WTC11 (cell line): Measurements from ENCODE around the gene TUBD1. TPM values are rescaled to one million over a fixed set of nuclear protein-coding genes. Genes with fewer than 3 reads are reported as not detected.
"Not testable (repeated sequence)": the region's sequence is repeated elsewhere in the genome, so short reads cannot be mapped to it uniquely, and the experiment has no call there.

ENCODE experiments used
- ATAC-seq: fragments of 200-7000 bp; cut with Tn5 transposase; 2 replicates; pipeline ENCODE4 v1.10.0; 2021; ENCODE audit warnings: mild to moderate bottlenecking, moderate library complexity
- CTCF ChIA-PET: fragments of 300-600 bp; sonication (Branson Sonifier 250); formaldehyde crosslinking; loops from one replicate; lab custom pipeline; 2021; ENCODE audit warnings: antibody characterized with exemption; lab: Charles Lee
- POLR2A ChIA-PET: fragments of 350-600 bp; sonication (Branson Sonifier 250); formaldehyde crosslinking; loops from one replicate; lab custom pipeline; 2021; ENCODE audit warnings: antibody characterized with exemption; lab: Charles Lee
- DNase-seq: peaks from one replicate; pipeline ENCODE4 v3.0.0; 2021; ENCODE audit warnings: low spot score
- H3K27ac Mint-ChIP-seq: 2 replicates; pipeline ENCODE4 v1.8.0; 2021; ENCODE audit warnings: mixed read lengths
- H3K27me3 Mint-ChIP-seq: 2 replicates; pipeline ENCODE4 v1.8.0; 2021; ENCODE audit warnings: low read depth, mild to moderate bottlenecking, moderate library complexity, mixed read lengths
- H3K36me3 Mint-ChIP-seq: 2 replicates; pipeline ENCODE4 v1.8.0; 2021; ENCODE audit warnings: mixed read lengths
- H3K4me1 Mint-ChIP-seq: 2 replicates; pipeline ENCODE4 v1.8.0; 2022; ENCODE audit warnings: mixed read lengths
- H3K4me3 Mint-ChIP-seq: 2 replicates; pipeline ENCODE4 v1.8.0; 2021; ENCODE audit warnings: mild to moderate bottlenecking, moderate library complexity, mixed read lengths
- H3K9me3 Mint-ChIP-seq: 2 replicates; pipeline ENCODE4 v1.8.0; 2021; ENCODE audit warnings: mixed read lengths
- AR ChIP-seq: fragments of 250-450 bp; sonication (Bioruptor Pico); IDR thresholded peaks from 2 replicates; pipeline ENCODE4 v1.9.0; 2021; ENCODE audit warnings: mild to moderate bottlenecking
- ATF2 ChIP-seq: sonication (generic); formaldehyde crosslinking; IDR thresholded peaks from 2 replicates; pipeline ENCODE4 v1.8.1; 2022; ENCODE audit warnings: low read depth, missing genetic modification reagents, borderline replicate concordance
- ESRRA ChIP-seq: sonication (generic); formaldehyde crosslinking; IDR thresholded peaks from 2 replicates; pipeline ENCODE4 v1.8.1; 2022; ENCODE audit warnings: mild to moderate bottlenecking, missing genetic modification reagents, borderline replicate concordance
- IRF1 ChIP-seq: sonication (generic); formaldehyde crosslinking; IDR thresholded peaks from 2 replicates; pipeline ENCODE4 v1.8.0; 2023; ENCODE audit warnings: missing genetic modification reagents
- JUN ChIP-seq: sonication (generic); formaldehyde crosslinking; IDR thresholded peaks from 2 replicates; pipeline ENCODE4 v1.8.0; 2023; ENCODE audit warnings: mild to moderate bottlenecking, missing genetic modification reagents
- MAX ChIP-seq: sonication (generic); formaldehyde crosslinking; IDR thresholded peaks from 2 replicates; pipeline ENCODE4 v1.8.0; 2022; ENCODE audit warnings: mild to moderate bottlenecking, missing genetic modification reagents
- NFATC4 ChIP-seq: fragments of 250-450 bp; sonication (Bioruptor Pico); IDR thresholded peaks from 2 replicates; pipeline ENCODE4 v1.9.0; 2021; ENCODE audit warnings: mild to moderate bottlenecking
- PRRX2 ChIP-seq: fragments of 250-450 bp; sonication (Bioruptor Pico); IDR thresholded peaks from 2 replicates; pipeline ENCODE4 v1.8.0; 2021; ENCODE audit warnings: mild to moderate bottlenecking
- SP1 ChIP-seq: sonication (generic); formaldehyde crosslinking; conservative IDR thresholded peaks from 2 replicates; pipeline ENCODE4 v1.8.1; 2022; ENCODE audit warnings: missing genetic modification reagents
- ZNF416 ChIP-seq: fragments of 250-450 bp; sonication (Bioruptor Pico); IDR thresholded peaks from 2 replicates; pipeline ENCODE4 v1.9.0; 2021; ENCODE audit warnings: mild to moderate bottlenecking, inconsistent platforms
- ZNF423 ChIP-seq: fragments of 250-450 bp; sonication (Bioruptor Pico); IDR thresholded peaks from 2 replicates; pipeline ENCODE4 v2.1.2; 2022; ENCODE audit warnings: mild to moderate bottlenecking, moderate library complexity
- ZNF532 ChIP-seq: fragments of 250-450 bp; sonication (Bioruptor Pico); IDR thresholded peaks from 2 replicates; pipeline ENCODE4 v1.9.0; 2021; ENCODE audit warnings: mild to moderate bottlenecking, borderline replicate concordance
- ZNF671 ChIP-seq: fragments of 250-450 bp; sonication (Bioruptor Pico); IDR thresholded peaks from 2 replicates; pipeline ENCODE4 v1.8.0; 2021; ENCODE audit warnings: mild to moderate bottlenecking
- total RNA-seq: library from RNA; stranded (reverse); gene quantifications from 3 replicates; pipeline ENCODE4 v1.2.3, GENCODE V29; 2021

Gene TUBD1
- total RNA-seq, 1 experiment from 2014 or later, result 12.0 TPM

- TF ChIP-seq ZNF416 (CRISPR knock-in tag) (0 out of 2 replicates have a peak, but pooled peaks have one; percentile 6), IRF1 (CRISPR knock-in tag) (no peak), ESRRA (no peak)
These were observed 49.7 kb downstream of the TUBD1 start (continued) for GRCh38 chr17:59842901-59843652.

GRCh38 chr17:59841882-59842263 lies 50.9 kb downstream of the TUBD1 start:
- peak overlapping the region; percentile 94 for H3K4me3 Mint-ChIP-seq
- ChIA-PET POLR2A (interaction anchor here (0.8 to 1.3 kb wide), 3 partner anchors 15 to 56 kb away, joined by 3 read pairs; partner anchors contain the start of genes RPS6KB1 and TUBD1), CTCF (interaction anchor here (0.7 to 1.2 kb wide), 2 partner anchors 8 to 12 kb away, joined by 3 to 4 read pairs; no protein-coding TSS in a partner anchor)
- H3K9me3 Mint-ChIP-seq, H3K27me3 Mint-ChIP-seq, DNase-seq, ATAC-seq: not testable (repeated sequence)
- peaks cover 52% of the 10 kb centered on the region for H3K36me3 Mint-ChIP-seq
- H3K4me1 Mint-ChIP-seq, result peaks cover 67% of the 10 kb centered on the region
- peak overlapping the region; percentile 96 for H3K27ac Mint-ChIP-seq

GRCh38 chr17:59841091-59841881 lies 51.5 kb downstream of the TUBD1 start:
- ATAC-seq, H3K27me3 Mint-ChIP-seq, H3K9me3 Mint-ChIP-seq, DNase-seq: not testable (repeated sequence)
- Mint-ChIP-seq H3K4me1 (peaks cover 66% of the 10 kb centered on the region), H3K27ac (peak overlapping the region; percentile 99), H3K4me3 (peak overlapping the region; percentile 94), H3K36me3 (peaks cover 52% of the 10 kb centered on the region)
- ChIA-PET POLR2A (interaction anchor here (0.8 to 1.4 kb wide), 6 partner anchors 12 to 222 kb away, joined by 3 to 6 read pairs (median 5); partner anchors contain the start of genes CLTC, PTRH2, RPS6KB1 and TUBD1), CTCF (interaction anchor here (0.7 to 2.5 kb wide), 6 partner anchors 9 to 196 kb away, joined by 3 to 13 read pairs (median 5); no protein-coding TSS in a partner anchor)
- TF ChIP-seq ZNF671 (CRISPR knock-in tag) (peak; percentile 38; the same call in 1 of the 2 replicates), NFATC4 (CRISPR knock-in tag) (peak; percentile 19; the same call in 1 of the 2 replicates), PRRX2 (CRISPR knock-in tag) (0 out of 2 replicates have a peak, but pooled peaks have one; percentile 55)

- ChIA-PET POLR2A (interaction anchor here (0.6 to 1.4 kb wide), 9 partner anchors 9 to 472 kb away, joined by 3 to 6 read pairs (median 3); partner anchors contain the start of genes CLTC, PTRH2 and VMP1), CTCF (interaction anchor here (0.5 to 2.5 kb wide), 8 partner anchors 8 to 196 kb away, joined by 3 to 13 read pairs (median 4); no protein-coding TSS in a partner anchor)
- H3K4me1 Mint-ChIP-seq, result peaks cover 59% of the 10 kb centered on the region
- DNase-seq (peak; percentile 45), ATAC-seq (peak; percentile 61)
- no peaks in the 10 kb centered on the region for H3K9me3 Mint-ChIP-seq
- H3K27me3 Mint-ChIP-seq, result no peaks in the 10 kb centered on the region
- H3K36me3 Mint-ChIP-seq, result peaks cover 52% of the 10 kb centered on the region
- H3K4me3 Mint-ChIP-seq, result peak overlapping the region; percentile 94
- H3K27ac Mint-ChIP-seq, result peak overlapping the region; percentile 99
- peak; percentile 9; the same call in 1 of the 2 replicates for TF ChIP-seq AR (CRISPR knock-in tag)
- TF ChIP-seq ZNF671 (CRISPR knock-in tag), result peak; percentile 13; the same call in 1 of the 2 replicates
- peak; percentile 45; the same call in 1 of the 2 replicates for TF ChIP-seq NFATC4 (CRISPR knock-in tag)
- no peak for TF ChIP-seq JUN (CRISPR knock-in tag)
- 0 out of 2 replicates have a peak, but pooled peaks have one; percentile 2 for TF ChIP-seq ZNF532 (CRISPR knock-in tag)
- TF ChIP-seq ZNF423 (CRISPR knock-in tag), result 0 out of 2 replicates have a peak, but pooled peaks have one; percentile 5
- no peak for TF ChIP-seq MAX
- no peak for TF ChIP-seq ATF2 (CRISPR knock-in tag)
- TF ChIP-seq SP1, result no peak
These were observed 52.2 kb downstream of the TUBD1 start for GRCh38 chr17:59840329-59841090.
